ENCODE results near the gene PLA2G15.

The PLA2G15 gene

GRCh38 chr16:68242926-68243858 is 2.0 kb upstream of the PLA2G15 start:
- no peaks in the 10 kb centered on the region for H3K36me3 ChIP-seq (ENCODE audit: control insufficient read depth in 2 of 2, insufficient read depth in 1 of 2, low read length in 2 of 2)
- CTCF ChIA-PET: interaction anchor here (0.6 kb wide), 2 partner anchors 86 to 110 kb away, joined by 3 read pairs; no protein-coding TSS in a partner anchor
- 0 out of 2 replicates have a peak, but pooled peaks cover 2% of the 10 kb centered on the region for H3K4me1 ChIP-seq (ENCODE audit: control insufficient read depth, insufficient read depth, low read length)
- POLR2A ChIA-PET: interaction anchor here (0.6 to 0.7 kb wide), 2 partner anchors 20 to 710 kb away, joined by 3 to 6 read pairs; no protein-coding TSS in a partner anchor
- no peak overlapping the region for H3K4me3 ChIP-seq (ENCODE audit: low read depth, low read length)
- H3K27ac ChIP-seq (ENCODE audit: extremely low read depth, low read depth, low read length): no peak overlapping the region
- TF ChIP-seq ZNF664 (tag by site-specific recombination; IDR thresholded peaks at IDR 0.05): no peak
- peak; percentile 77 for TF ChIP-seq ZNF121 (tag by site-specific recombination; IDR thresholded peaks at IDR 0.05)
- peak; percentile 59; the same call in 1 of the 2 replicates for TF ChIP-seq PRDM10 (tag by site-specific recombination; IDR thresholded peaks at IDR 0.05)
- no peaks in the 10 kb centered on the region for H3K9me3 ChIP-seq (ENCODE audit: control insufficient read depth, insufficient read depth, low read depth, low read length)

- TF ChIP-seq MYNN (tag by site-specific recombination; IDR thresholded peaks at IDR 0.05; ENCODE audit: borderline replicate concordance): no peak
- POLR2A ChIA-PET: interaction anchor here (0.7 to 1.8 kb wide), 8 partner anchors 8 to 278 kb away, joined by 3 to 7 read pairs (median 6); partner anchors contain the start of genes ESRP2, NFATC3, PRMT7 and SLC7A6
- H3K36me3 ChIP-seq (ENCODE audit: control insufficient read depth in 2 of 2, insufficient read depth in 1 of 2, low read length in 2 of 2): peaks cover 0 to 8% of the 10 kb centered on the region in 2 experiments; a peak in 2 of 3 replicates
- H3K27ac ChIP-seq (ENCODE audit: extremely low read depth, low read depth, low read length): peak overlapping the region; percentile 29; the same call in 1 of the 2 replicates
- H3K4me3 ChIP-seq (ENCODE audit: low read depth, low read length): peak overlapping the region; percentile 84
- 0 out of 2 replicates have a peak, but pooled peaks cover 2% of the 10 kb centered on the region for H3K4me1 ChIP-seq (ENCODE audit: control insufficient read depth, insufficient read depth, low read length)
- CTCF ChIA-PET: interaction anchor here (1.1 to 3.6 kb wide), 4 partner anchors 17 to 84 kb away, joined by 4 to 14 read pairs (median 8); partner anchors contain the start of gene SLC7A6
- H3K9me3 ChIP-seq (ENCODE audit: control insufficient read depth, insufficient read depth, low read depth, low read length): no peaks in the 10 kb centered on the region
These were observed 681 bp upstream of the PLA2G15 start for GRCh38 chr16:68244481-68244902.

GRCh38 chr16:68246121-68246520 is 948 bp downstream of the PLA2G15 start:
- H3K27ac ChIP-seq (ENCODE audit: extremely low read depth, low read depth, low read length): no peak overlapping the region; the same call in 1 of the 2 replicates
- POLR2A ChIA-PET: interaction anchor here (0.6 kb wide), 1 partner anchor 1941 kb away, joined by 8 read pairs; no protein-coding TSS in a partner anchor
- CTCF ChIA-PET: interaction anchor here (0.9 to 3.6 kb wide), 4 partner anchors 15 to 18 kb away, joined by 5 to 14 read pairs (median 6); partner anchors contain the start of gene SLC7A6
- no peak for TF ChIP-seq GLIS2 (tag by site-specific recombination; IDR thresholded peaks at IDR 0.05)
- no peak for TF ChIP-seq MYNN (tag by site-specific recombination; IDR thresholded peaks at IDR 0.05; ENCODE audit: borderline replicate concordance)
- TF ChIP-seq SP2 (tag by site-specific recombination; IDR thresholded peaks at IDR 0.05): no peak
- no peak for TF ChIP-seq ZNF560 (tag by site-specific recombination; IDR thresholded peaks at IDR 0.05; ENCODE audit: borderline replicate concordance)
- no peak for TF ChIP-seq ZSCAN30 (tag by site-specific recombination; IDR thresholded peaks at IDR 0.05)
- TF ChIP-seq ZNF768 (tag by site-specific recombination; IDR thresholded peaks at IDR 0.05): no peak
- TF ChIP-seq ZNF791 (tag by site-specific recombination; IDR thresholded peaks at IDR 0.05): no peak
- no peak for TF ChIP-seq ZNF2 (tag by site-specific recombination; IDR thresholded peaks at IDR 0.05)
- TF ChIP-seq ZNF530 (tag by site-specific recombination; IDR thresholded peaks at IDR 0.05; ENCODE audit: low read depth): no peak
- TF ChIP-seq, protein P1, sequence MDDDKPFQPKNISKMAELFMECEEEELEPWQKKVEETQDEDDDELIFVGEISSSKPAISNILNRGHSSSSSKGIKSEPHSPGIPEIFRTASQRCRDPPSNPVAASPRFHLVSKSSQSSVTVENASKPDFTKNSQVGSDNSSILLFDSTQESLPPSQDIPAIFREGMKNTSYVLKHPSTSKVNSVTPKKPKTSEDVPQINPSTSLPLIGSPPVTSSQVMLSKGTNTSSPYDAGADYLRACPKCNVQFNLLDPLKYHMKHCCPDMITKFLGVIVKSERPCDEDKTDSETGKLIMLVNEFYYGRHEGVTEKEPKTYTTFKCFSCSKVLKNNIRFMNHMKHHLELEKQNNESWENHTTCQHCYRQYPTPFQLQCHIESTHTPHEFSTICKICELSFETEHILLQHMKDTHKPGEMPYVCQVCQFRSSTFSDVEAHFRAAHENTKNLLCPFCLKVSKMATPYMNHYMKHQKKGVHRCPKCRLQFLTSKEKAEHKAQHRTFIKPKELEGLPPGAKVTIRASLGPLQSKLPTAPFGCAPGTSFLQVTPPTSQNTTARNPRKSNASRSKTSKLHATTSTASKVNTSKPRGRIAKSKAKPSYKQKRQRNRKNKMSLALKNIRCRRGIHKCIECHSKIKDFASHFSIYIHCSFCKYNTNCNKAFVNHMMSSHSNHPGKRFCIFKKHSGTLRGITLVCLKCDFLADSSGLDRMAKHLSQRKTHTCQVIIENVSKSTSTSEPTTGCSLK (tag by site-specific recombination; IDR thresholded peaks at IDR 0.05): no peak
- no peak for TF ChIP-seq REST (tag by site-specific recombination; IDR thresholded peaks at IDR 0.05)
- TF ChIP-seq KLF16 (tag by site-specific recombination; IDR thresholded peaks at IDR 0.05): no peak
- no peak for TF ChIP-seq ZBTB20 (tag by site-specific recombination; IDR thresholded peaks at IDR 0.05)
- no peak for TF ChIP-seq KLF8 (tag by site-specific recombination; IDR thresholded peaks at IDR 0.05)
- no peak for TF ChIP-seq GFI1B (tag by site-specific recombination; IDR thresholded peaks at IDR 0.05)

More at GRCh38 chr16:68246121-68246520, 948 bp downstream of the PLA2G15 start:
- Histone ChIP-seq H3K9me3 (ENCODE audit: control insufficient read depth, insufficient read depth, low read depth, low read length) (no peaks in the 10 kb centered on the region), H3K4me3 (ENCODE audit: low read depth, low read length) (peak overlapping the region; percentile 65), H3K4me1 (ENCODE audit: control insufficient read depth, insufficient read depth, low read length) (0 out of 2 replicates have a peak, but pooled peaks cover 2% of the 10 kb centered on the region), H3K36me3 (ENCODE audit: control insufficient read depth in 2 of 2, insufficient read depth in 1 of 2, low read length in 2 of 2) (peaks cover 0 to 16% of the 10 kb centered on the region in 2 experiments; a peak in 2 of 3 replicates)

Measured in HEK293 (cell line).